Thyroid gland (tissue), 4 donors: Measurements from ENCODE around the gene HPN. TPM values are rescaled to one million over a fixed set of nuclear protein-coding genes. Genes with fewer than 3 reads are reported as not detected.

ENCODE experiments used
- DNase-seq, 2 donors: peaks; one replicate each; pipeline ENCODE4 v3.0.0-alpha.2; 2019
- H3K27ac ChIP-seq, 3 donors: fragments of 200-600 bp; sonication (generic); 1 replicate in 2 of 3; 2 replicates in 1 of 3; pipeline ENCODE4 v1.5.1; 2016 to 2019; ENCODE audit warnings: mild to moderate bottlenecking in 1 of 3, moderate library complexity in 1 of 3
- H3K27me3 ChIP-seq: fragments of 200-600 bp; sonication (generic); one replicate; pipeline ENCODE4 v1.5.1; 2019
- H3K36me3 ChIP-seq, 2 donors: fragments of 200-600 bp; sonication (generic); one replicate each; pipeline ENCODE4 v1.5.1; 2016 to 2019
- H3K4me1 ChIP-seq, 2 donors: fragments of 200-600 bp; sonication (generic); one replicate each; pipeline ENCODE4 v1.5.1; 2017 to 2019
- H3K4me3 ChIP-seq, 3 donors: fragments of 200-600 bp; sonication (generic); replicated peaks in 1 of 3; 1 replicate in 2 of 3; 2 replicates in 1 of 3; pipeline ENCODE4 v1.5.1; 2016; ENCODE audit warnings: mild to moderate bottlenecking in 1 of 3
- H3K9me3 ChIP-seq: fragments of 200-600 bp; sonication (generic); one replicate; pipeline ENCODE4 v1.5.1; 2017
- POLR2A ChIP-seq, 2 donors: fragments of 450-650 bp; IDR thresholded peaks; one replicate each; pipeline ENCODE4 v1.6.1; 2017; ENCODE audit warnings: antibody characterized with exemption in 2 of 2, mild to moderate bottlenecking in 2 of 2, moderate library complexity in 1 of 2
- WGBS, 2 donors: methylation state at CpG; one replicate each; pipeline ENCODE4 v1.1.5; 2017; 5-methylcytosine and 5-hydroxymethylcytosine counted together
- intact Hi-C: fragments of 100-400 bp; cut with DNase I; formaldehyde crosslinking; loops from one replicate; pipeline ENCODE4 v1.15.1; 2023
- total RNA-seq, 4 donors: library from RNA; depleted of rRNA; stranded (reverse); fragments of >200 nt; gene quantifications; one replicate each; pipeline ENCODE4 v1.2.3, GENCODE V29; 2016
- TF ChIP-seq, protein P1 (sequence below), 6 experiments: fragments of 200-600 bp in 3 of 6; fragments of 450-650 bp in 3 of 6; sonication (generic) in 3 of 6; IDR thresholded peaks; one replicate each; pipeline ENCODE4 v1.5.1; 2016 to 2019; ENCODE audit warnings: antibody characterized with exemption in 6 of 6, mild to moderate bottlenecking in 2 of 6, inconsistent platforms in 1 of 6, moderate library complexity in 1 of 6

Gene HPN
- total RNA-seq, 4 donors from 2014 or later = 16.3 to 19.3 (median 17.9) TPM

DNA sequence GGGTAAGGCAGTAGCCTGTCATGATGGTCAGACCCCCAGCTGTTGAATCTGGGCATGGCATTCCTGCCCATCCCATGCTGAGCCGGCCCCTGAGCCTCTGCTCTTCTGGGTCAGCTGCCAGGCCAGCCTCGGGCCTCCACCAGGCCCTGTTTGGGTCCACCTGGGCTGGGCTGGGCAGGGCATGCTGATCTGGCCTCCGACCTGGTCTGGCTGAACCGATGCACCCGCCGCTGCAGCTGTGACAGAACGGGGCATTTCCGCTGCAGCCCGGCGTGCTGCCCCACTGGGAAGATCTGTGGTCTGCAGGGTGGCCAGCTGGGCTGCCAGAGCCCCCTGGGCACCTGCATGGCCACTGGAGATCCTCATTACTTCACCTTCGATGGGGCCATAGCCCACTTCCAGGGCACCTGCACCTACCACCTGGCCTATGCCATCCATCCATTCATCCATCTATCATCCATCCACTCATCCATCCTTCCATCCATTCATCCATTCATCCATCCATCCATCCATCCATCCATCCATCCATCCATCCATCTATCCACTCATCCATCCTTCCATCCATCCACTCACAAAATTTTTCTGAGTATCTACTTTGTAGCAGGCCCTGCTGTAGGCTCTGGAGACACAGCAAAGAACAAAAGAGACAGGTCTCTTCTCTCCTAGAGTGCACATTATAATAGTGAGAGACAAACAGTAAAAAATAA, 52.6 kb downstream of the HPN start:
- Histone ChIP-seq H3K9me3 (no peaks in the 10 kb centered on the region), H3K36me3 (no peaks in the 10 kb centered on the region), H3K4me1 (peaks cover 0 to 5% of the 10 kb centered on the region in 2 donors), H3K27me3 (no peaks in the 10 kb centered on the region), H3K4me3 (no peak overlapping the region), H3K27ac (no peak overlapping the region)
- 88 to 96% methylated on average over 1 to 5 of the region's 11 CpGs for WGBS, 2 donors
- intact Hi-C loops = no loop called here
- TF ChIP-seq, protein P1, sequence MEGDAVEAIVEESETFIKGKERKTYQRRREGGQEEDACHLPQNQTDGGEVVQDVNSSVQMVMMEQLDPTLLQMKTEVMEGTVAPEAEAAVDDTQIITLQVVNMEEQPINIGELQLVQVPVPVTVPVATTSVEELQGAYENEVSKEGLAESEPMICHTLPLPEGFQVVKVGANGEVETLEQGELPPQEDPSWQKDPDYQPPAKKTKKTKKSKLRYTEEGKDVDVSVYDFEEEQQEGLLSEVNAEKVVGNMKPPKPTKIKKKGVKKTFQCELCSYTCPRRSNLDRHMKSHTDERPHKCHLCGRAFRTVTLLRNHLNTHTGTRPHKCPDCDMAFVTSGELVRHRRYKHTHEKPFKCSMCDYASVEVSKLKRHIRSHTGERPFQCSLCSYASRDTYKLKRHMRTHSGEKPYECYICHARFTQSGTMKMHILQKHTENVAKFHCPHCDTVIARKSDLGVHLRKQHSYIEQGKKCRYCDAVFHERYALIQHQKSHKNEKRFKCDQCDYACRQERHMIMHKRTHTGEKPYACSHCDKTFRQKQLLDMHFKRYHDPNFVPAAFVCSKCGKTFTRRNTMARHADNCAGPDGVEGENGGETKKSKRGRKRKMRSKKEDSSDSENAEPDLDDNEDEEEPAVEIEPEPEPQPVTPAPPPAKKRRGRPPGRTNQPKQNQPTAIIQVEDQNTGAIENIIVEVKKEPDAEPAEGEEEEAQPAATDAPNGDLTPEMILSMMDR (IDR thresholded peaks at IDR 0.05) = no peak
- TF ChIP-seq POLR2A (IDR thresholded peaks at IDR 0.05) = no peak
- no peak for DNase-seq

GRCh38 chr19:35094656-35095055, 53.1 kb downstream of the HPN start:
- WGBS, 2 donors = 89 to 90% methylated on average over 4 of the region's 4 CpGs
- peaks cover 0 to 5% of the 10 kb centered on the region in 2 donors for H3K4me1 ChIP-seq
- no peak overlapping the region for H3K27ac ChIP-seq
- no peaks in the 10 kb centered on the region for H3K36me3 ChIP-seq
- no peaks in the 10 kb centered on the region for H3K27me3 ChIP-seq
- intact Hi-C loops = no loop called here
- DNase-seq = no peak
- H3K4me3 ChIP-seq = no peak overlapping the region
- TF ChIP-seq POLR2A (IDR thresholded peaks at IDR 0.05) = no peak
- TF ChIP-seq, protein P1 (IDR thresholded peaks at IDR 0.05) = no peak
- no peaks in the 10 kb centered on the region for H3K9me3 ChIP-seq

DNA sequence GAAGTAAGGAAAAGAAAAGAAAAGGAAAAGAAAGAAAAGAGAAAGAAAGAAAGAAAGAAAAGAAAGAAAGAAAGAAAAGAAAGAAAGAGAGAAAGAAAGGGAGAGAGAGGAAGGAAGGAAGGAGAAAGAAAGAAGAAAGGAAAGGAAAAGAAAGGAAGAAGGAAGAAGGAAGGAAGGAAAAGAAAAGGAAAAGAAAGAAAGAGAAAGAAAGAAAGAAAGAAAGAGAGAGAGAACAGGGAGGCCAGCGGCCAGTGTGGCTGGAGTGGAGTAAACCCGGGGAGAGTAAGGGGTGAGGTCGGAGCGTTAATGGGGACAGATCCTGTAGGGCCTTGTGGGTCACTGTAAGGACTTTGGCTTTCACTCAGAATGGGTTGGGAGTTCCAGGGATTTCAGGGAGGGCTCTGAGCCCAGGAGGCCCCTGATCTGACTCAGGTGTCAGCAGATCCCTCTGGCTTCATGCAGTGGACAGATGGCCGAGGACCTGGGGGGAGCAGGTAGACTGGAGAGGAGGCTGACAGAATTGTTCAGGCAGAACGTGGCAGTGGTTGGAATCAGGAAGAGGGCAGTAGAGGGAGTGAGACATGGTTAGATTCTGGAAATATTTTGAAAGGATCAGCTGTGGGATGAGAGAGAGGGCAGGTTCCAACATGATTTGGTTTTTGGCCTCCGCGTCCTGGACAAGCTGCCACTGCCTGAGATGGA, 54.3 kb downstream of the HPN start:
- H3K4me3 ChIP-seq = no peak overlapping the region
- H3K36me3 ChIP-seq = no peaks in the 10 kb centered on the region
- DNase-seq = no peak
- peaks cover 0 to 3% of the 10 kb centered on the region in 2 donors for H3K4me1 ChIP-seq
- TF ChIP-seq, protein P1 (IDR thresholded peaks at IDR 0.05) = no peak
- no peak for TF ChIP-seq POLR2A (IDR thresholded peaks at IDR 0.05)
- H3K9me3 ChIP-seq = no peaks in the 10 kb centered on the region
- intact Hi-C loops = no loop called here
- 67 to 77% methylated on average over 8 of the region's 8 CpGs for WGBS, 2 donors
- H3K27me3 ChIP-seq = no peaks in the 10 kb centered on the region
- H3K27ac ChIP-seq = no peak overlapping the region

GRCh38 chr19:35098413-35099049, 57.0 kb downstream of the HPN start:
- no peaks in the 10 kb centered on the region for H3K9me3 ChIP-seq
- TF ChIP-seq POLR2A (IDR thresholded peaks at IDR 0.05) = no peak
- TF ChIP-seq, protein P1 (IDR thresholded peaks at IDR 0.05) = no peak
- H3K27me3 ChIP-seq = no peaks in the 10 kb centered on the region
- no peaks in the 10 kb centered on the region for H3K36me3 ChIP-seq
- no peak overlapping the region for H3K27ac ChIP-seq
- intact Hi-C loops = no loop called here
- DNase-seq = peak; percentile 20 to 43
- no peak overlapping the region for H3K4me3 ChIP-seq
- no peaks in the 10 kb centered on the region for H3K4me1 ChIP-seq
- WGBS, 2 donors = 58 to 65% methylated on average over 29 of the region's 29 CpGs
